Measurements from ENCODE around the gene NT5M.

The NT5M gene

GRCh38 chr17:17325228-17325627 lies 22.1 kb downstream of the NT5M start:
- no peak overlapping the region for H3K4me3 ChIP-seq (ENCODE audit: low read depth, low read length)
- no peak for TF ChIP-seq CTCF (IDR thresholded peaks at IDR 0.05; ENCODE audit: low read depth, low read length, missing control alignments)
- DNase-seq (ENCODE audit: low read depth), result no peak

GRCh38 chr17:17325816-17326215 lies 22.6 kb downstream of the NT5M start:
- TF ChIP-seq CTCF (IDR thresholded peaks at IDR 0.05; ENCODE audit: low read depth, low read length, missing control alignments), result no peak
- no peak for DNase-seq (ENCODE audit: low read depth)
- H3K4me3 ChIP-seq (ENCODE audit: low read depth, low read length), result no peak overlapping the region

GRCh38 chr17:17326275-17326875 lies 23.2 kb downstream of the NT5M start:
- DNase-seq (ENCODE audit: low read depth), result no peak
- no peak overlapping the region for H3K4me3 ChIP-seq (ENCODE audit: low read depth, low read length)
- no peak for TF ChIP-seq CTCF (IDR thresholded peaks at IDR 0.05; ENCODE audit: low read depth, low read length, missing control alignments)

GRCh38 chr17:17328251-17328650 lies 25.1 kb downstream of the NT5M start:
- no peak for TF ChIP-seq CTCF (IDR thresholded peaks at IDR 0.05; ENCODE audit: low read depth, low read length, missing control alignments)
- H3K4me3 ChIP-seq (ENCODE audit: low read depth, low read length), result no peak overlapping the region
- DNase-seq (ENCODE audit: low read depth), result no peak

GRCh38 chr17:17341452-17341851 lies 38.3 kb downstream of the NT5M start:
- no peak for TF ChIP-seq CTCF (IDR thresholded peaks at IDR 0.05; ENCODE audit: low read depth, low read length, missing control alignments)
- no peak for DNase-seq (ENCODE audit: low read depth)
- H3K4me3 ChIP-seq (ENCODE audit: low read depth, low read length), result no peak overlapping the region

GRCh38 chr17:17342242-17342945 lies 39.2 kb downstream of the NT5M start:
- no peak overlapping the region for H3K4me3 ChIP-seq (ENCODE audit: low read depth, low read length)
- DNase-seq (ENCODE audit: low read depth), result no peak
- TF ChIP-seq CTCF (IDR thresholded peaks at IDR 0.05; ENCODE audit: low read depth, low read length, missing control alignments), result no peak
